Endothelial cell of umbilical vein (primary cell): ENCODE measurements around the gene LRRC71. TPM values are rescaled to one million over a fixed set of nuclear protein-coding genes. Genes with fewer than 3 reads are reported as not detected.

Experiments used
- BruUV-seq: library from RNA; stranded (reverse); fragments of 400-500 nt; replicated peaks from 2 replicates; lab custom pipeline; 2021; lab: Mats Ljungman, UMichigan
- CTCF ChIA-PET: fragments of 300-600, 350-600 bp; sonication (Branson Sonifier 250); formaldehyde crosslinking; loops from one replicate; lab custom pipeline; 2021; ENCODE audit warnings: antibody characterized with exemption, inconsistent platforms; lab: Charles Lee
- POLR2A ChIA-PET: fragments of 300-600, 350-600 bp; sonication (Branson Sonifier 250); formaldehyde crosslinking; loops from one replicate; lab custom pipeline; 2021; ENCODE audit warnings: antibody characterized with exemption, inconsistent platforms; lab: Charles Lee
- DNase-seq: peaks from one replicate; pipeline ENCODE4 v3.0.0-alpha.2; 2011; ENCODE audit warnings: low read depth, low spot score
- FAIRE-seq: peaks from 2 replicates; lab custom pipeline; 2011; peaks lifted over from hg19 to GRCh38; lab: Jason Lieb, UNC
- H2AFZ ChIP-seq: 2 replicates; pipeline ENCODE4 v1.6.0; 2012; ENCODE audit warnings: low read depth, low read length, control low read depth, inconsistent platforms
- H3K27ac ChIP-seq: 2 replicates; pipeline ENCODE4 v1.5.1; 2011; ENCODE audit warnings: low read depth, mild to moderate bottlenecking, control low read depth, low read length, moderate library complexity; ENCODE audit not compliant: insufficient read depth
- H3K27me3 ChIP-seq, 2 experiments: 2 replicates each; pipeline versions ENCODE4 v1.6.0 to v1.6.1; 2011; ENCODE audit warnings: low read length in 2 of 2, mixed read lengths in 1 of 2; ENCODE audit not compliant: control insufficient read depth in 2 of 2, insufficient read depth in 2 of 2
- H3K36me3 ChIP-seq, 2 experiments: 2 replicates in 1 of 2; 3 replicates in 1 of 2; pipeline ENCODE4 v1.5.1; 2011; ENCODE audit warnings: low read length in 2 of 2, mild to moderate bottlenecking in 1 of 2, moderate library complexity in 1 of 2; ENCODE audit not compliant: control insufficient read depth in 2 of 2, insufficient read depth in 2 of 2; ENCODE audit errors: extremely low read depth in 1 of 2
- H3K4me1 ChIP-seq: 3 replicates; pipeline ENCODE4 v1.5.1; 2011; ENCODE audit warnings: mild to moderate bottlenecking, low read length; ENCODE audit not compliant: control insufficient read depth, insufficient read depth; ENCODE audit errors: extremely low read depth
- H3K4me2 ChIP-seq: 2 replicates; pipeline ENCODE4 v1.6.1; 2011; ENCODE audit warnings: low read length, control low read depth, mixed read lengths; ENCODE audit not compliant: insufficient read depth
- H3K4me3 ChIP-seq, 3 experiments: fragments of 200-600 bp in 1 of 3; sonication (generic), shearing (Covaris generic) in 1 of 3; replicated peaks in 1 of 3; 2 replicates each; pipeline ENCODE4 v1.5.1; 2011 to 2016; ENCODE audit warnings: control low read depth in 3 of 3, low read length in 3 of 3, mild to moderate bottlenecking in 2 of 3, inconsistent platforms in 1 of 3, low read depth in 1 of 3, moderate library complexity in 1 of 3; ENCODE audit not compliant: insufficient read depth in 1 of 3
- H3K79me2 ChIP-seq: 2 replicates; pipeline ENCODE4 v1.6.0; 2012; ENCODE audit warnings: low read length, inconsistent platforms; ENCODE audit not compliant: control insufficient read depth, insufficient read depth
- H3K9ac ChIP-seq: replicated peaks from 2 replicates; pipeline ENCODE3; 2011; ENCODE audit warnings: low read length, control low read depth; ENCODE audit not compliant: insufficient read depth; ENCODE audit errors: extremely low read depth
- H3K9me1 ChIP-seq: replicated peaks from 3 replicates; pipeline ENCODE4 v1.6.0; 2011; ENCODE audit warnings: mild to moderate bottlenecking, low read length; ENCODE audit not compliant: control insufficient read depth, insufficient read depth; ENCODE audit errors: extremely low read depth
- H3K9me3 ChIP-seq: replicated peaks from 2 replicates; pipeline ENCODE4 v1.5.1; 2012; ENCODE audit warnings: low read length, inconsistent platforms; ENCODE audit not compliant: control insufficient read depth, insufficient read depth
- H4K20me1 ChIP-seq: replicated peaks from 2 replicates; pipeline ENCODE3; 2011; ENCODE audit warnings: mild to moderate bottlenecking, low read length; ENCODE audit not compliant: control insufficient read depth, insufficient read depth; ENCODE audit errors: extremely low read depth
- EZH2 ChIP-seq: IDR thresholded peaks from 2 replicates; pipeline ENCODE4 v1.6.1; 2012; ENCODE audit warnings: borderline replicate concordance, low read depth, mild to moderate bottlenecking, moderate library complexity, low read length, inconsistent platforms; ENCODE audit not compliant: severe bottlenecking
- FOS ChIP-seq: IDR thresholded peaks from 2 replicates; pipeline ENCODE4 v1.6.1; 2011; ENCODE audit warnings: mild to moderate bottlenecking, low read length, moderate library complexity, borderline replicate concordance; ENCODE audit not compliant: insufficient read depth
- GATA2 ChIP-seq: IDR thresholded peaks from 2 replicates; pipeline ENCODE4 v1.7.0; 2011; ENCODE audit warnings: low read depth, mild to moderate bottlenecking, moderate library complexity, mixed read lengths, low read length; ENCODE audit not compliant: insufficient read length, insufficient read depth
- JUN ChIP-seq: IDR thresholded peaks from 2 replicates; pipeline ENCODE4 v1.6.1; 2011; ENCODE audit warnings: borderline replicate concordance, low read depth; ENCODE audit not compliant: insufficient read length, insufficient read depth
- MAX ChIP-seq: IDR thresholded peaks from 2 replicates; pipeline ENCODE4 v1.6.1; 2011; ENCODE audit not compliant: insufficient read depth, insufficient read length
- MYC ChIP-seq: IDR thresholded peaks from one replicate; pipeline ENCODE4 v1.6.1; 2011; ENCODE audit warnings: mild to moderate bottlenecking, low read depth, low read length
- POLR2A ChIP-seq: IDR thresholded peaks from 2 replicates; pipeline ENCODE4 v1.6.1; 2012; ENCODE audit warnings: low read depth, mild to moderate bottlenecking, control low read depth, low read length
- dilution Hi-C: fragments of 300-500 bp; cut with MboI; formaldehyde crosslinking; loops from one replicate; pipeline ENCODE4 v1.15.0; 2019; ENCODE audit warnings: low sequenced_read_pairs; ENCODE audit not compliant: extremely low pct_ligation_motif_present
- intact Hi-C: fragments of 100-400 bp; cut with micrococcal nuclease; formaldehyde crosslinking; loops from one replicate; pipeline ENCODE4 v1.10.0; 2022
- polyA plus RNA-seq, 4 experiments: library from polyadenylated mRNA; depleted of rRNA in 3 of 4; stranded (reverse) in 3 of 4; unstranded in 1 of 4; fragments of >200 nt; gene quantifications; 2 replicates each; pipeline versions ENCODE4 v1.2.1 to v1.2.3, GENCODE V29; 2011 to 2012; ENCODE audit warnings: missing spikeins in 1 of 4
- total RNA-seq: library from RNA; stranded (reverse); gene quantifications from 2 replicates; pipeline ENCODE4 v1.2.3, GENCODE V29; 2021
- TF ChIP-seq, protein P1 (sequence below), 2 donors: IDR thresholded peaks; 1 replicate in 1 of 2; 2 replicates in 1 of 2; pipeline ENCODE4 v1.5.1; 2011; ENCODE audit warnings: low read length in 2 of 2, mild to moderate bottlenecking in 2 of 2, moderate library complexity in 2 of 2, control low read depth in 1 of 2, inconsistent platforms in 1 of 2, low read depth in 1 of 2; ENCODE audit not compliant: insufficient read depth in 1 of 2; ENCODE audit errors: extremely low read depth in 1 of 2

The LRRC71 gene
- total and polyA plus RNA-seq, 2 donors (not counting 3 experiments of a cell fraction or from before 2014, with no cell fraction given), result 0.35 to 0.66 TPM

- Histone ChIP-seq H3K4me3 (no peak overlapping the region), H3K27ac (no peak overlapping the region), H3K9me1 (no peaks in the 10 kb centered on the region), H3K27me3 (no peaks in the 10 kb centered on the region), H3K4me1 (no peaks in the 10 kb centered on the region), H2AFZ (no peak overlapping the region), H3K4me2 (no peak overlapping the region), H3K79me2 (no peaks in the 10 kb centered on the region), H3K36me3 (peaks cover 0 to 9% of the 10 kb centered on the region in 2 experiments), H4K20me1 (no peaks in the 10 kb centered on the region), H3K9me3 (no peaks in the 10 kb centered on the region), H3K9ac (no peak overlapping the region)
- intact Hi-C loops (no loop called here), dilution Hi-C loops (no loop called here)
- no TSS peak for BruUV-seq
- TF ChIP-seq EZH2 (no peak), JUN (no peak), MYC (no peak), POLR2A (no peak), GATA2 (no peak), MAX (no peak), FOS (no peak)
- TF ChIP-seq, protein P1, sequence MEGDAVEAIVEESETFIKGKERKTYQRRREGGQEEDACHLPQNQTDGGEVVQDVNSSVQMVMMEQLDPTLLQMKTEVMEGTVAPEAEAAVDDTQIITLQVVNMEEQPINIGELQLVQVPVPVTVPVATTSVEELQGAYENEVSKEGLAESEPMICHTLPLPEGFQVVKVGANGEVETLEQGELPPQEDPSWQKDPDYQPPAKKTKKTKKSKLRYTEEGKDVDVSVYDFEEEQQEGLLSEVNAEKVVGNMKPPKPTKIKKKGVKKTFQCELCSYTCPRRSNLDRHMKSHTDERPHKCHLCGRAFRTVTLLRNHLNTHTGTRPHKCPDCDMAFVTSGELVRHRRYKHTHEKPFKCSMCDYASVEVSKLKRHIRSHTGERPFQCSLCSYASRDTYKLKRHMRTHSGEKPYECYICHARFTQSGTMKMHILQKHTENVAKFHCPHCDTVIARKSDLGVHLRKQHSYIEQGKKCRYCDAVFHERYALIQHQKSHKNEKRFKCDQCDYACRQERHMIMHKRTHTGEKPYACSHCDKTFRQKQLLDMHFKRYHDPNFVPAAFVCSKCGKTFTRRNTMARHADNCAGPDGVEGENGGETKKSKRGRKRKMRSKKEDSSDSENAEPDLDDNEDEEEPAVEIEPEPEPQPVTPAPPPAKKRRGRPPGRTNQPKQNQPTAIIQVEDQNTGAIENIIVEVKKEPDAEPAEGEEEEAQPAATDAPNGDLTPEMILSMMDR (IDR thresholded peaks at IDR 0.05; ENCODE audit: extremely low read depth in 1 of 2, insufficient read depth in 1 of 2, low read depth in 1 of 2, low read length in 2 of 2), result no peak
- ChIA-PET POLR2A (no interaction called here), CTCF (interaction anchor here (1.3 to 2.7 kb wide), 3 partner anchors 41 to 243 kb away, joined by 4 to 9 read pairs (median 7); no protein-coding TSS in a partner anchor)
- no peak for FAIRE-seq
- no peak for DNase-seq
These were observed 12.7 kb downstream of the LRRC71 start for GRCh38 chr1:156933136-156933535.
